Right lobe of liver (tissue), 4 donors: ENCODE data around the gene MFSD2A.

ENCODE experiments used
- POLR2A ChIP-seq: fragments of 450-650 bp; IDR thresholded peaks from one replicate; pipeline ENCODE4 v1.6.1; 2017; ENCODE audit warnings: antibody characterized with exemption, mild to moderate bottlenecking
- TF ChIP-seq, protein P1 (sequence below), 4 donors: fragments of 200-600 bp in 3 of 4; fragments of 450-650 bp in 1 of 4; IDR thresholded peaks; one replicate each; pipeline versions ENCODE4 v1.5.1 to v1.8.0; 2016 to 2022; ENCODE audit warnings: antibody characterized with exemption in 4 of 4, mild to moderate bottlenecking in 2 of 4
- donor health status: DM: no; HTN: no; CAD: no.
- donor health status: DM: no; HTN: no; CAD: no.
- donor health status: DM: no; HTN: yes; CAD: no.

GRCh38 chr1:39969531-39970270 lies 14.8 kb downstream of the MFSD2A start:
- TF ChIP-seq, protein P1, sequence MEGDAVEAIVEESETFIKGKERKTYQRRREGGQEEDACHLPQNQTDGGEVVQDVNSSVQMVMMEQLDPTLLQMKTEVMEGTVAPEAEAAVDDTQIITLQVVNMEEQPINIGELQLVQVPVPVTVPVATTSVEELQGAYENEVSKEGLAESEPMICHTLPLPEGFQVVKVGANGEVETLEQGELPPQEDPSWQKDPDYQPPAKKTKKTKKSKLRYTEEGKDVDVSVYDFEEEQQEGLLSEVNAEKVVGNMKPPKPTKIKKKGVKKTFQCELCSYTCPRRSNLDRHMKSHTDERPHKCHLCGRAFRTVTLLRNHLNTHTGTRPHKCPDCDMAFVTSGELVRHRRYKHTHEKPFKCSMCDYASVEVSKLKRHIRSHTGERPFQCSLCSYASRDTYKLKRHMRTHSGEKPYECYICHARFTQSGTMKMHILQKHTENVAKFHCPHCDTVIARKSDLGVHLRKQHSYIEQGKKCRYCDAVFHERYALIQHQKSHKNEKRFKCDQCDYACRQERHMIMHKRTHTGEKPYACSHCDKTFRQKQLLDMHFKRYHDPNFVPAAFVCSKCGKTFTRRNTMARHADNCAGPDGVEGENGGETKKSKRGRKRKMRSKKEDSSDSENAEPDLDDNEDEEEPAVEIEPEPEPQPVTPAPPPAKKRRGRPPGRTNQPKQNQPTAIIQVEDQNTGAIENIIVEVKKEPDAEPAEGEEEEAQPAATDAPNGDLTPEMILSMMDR (IDR thresholded peaks at IDR 0.05), result no peak
- no peak for TF ChIP-seq POLR2A
